Measurements from ENCODE around the gene PHLPP1.

GRCh38 chr18:62935994-62936393, 220.7 kb downstream of the PHLPP1 start:
- no peak for TF ChIP-seq CTCF (IDR thresholded peaks at IDR 0.05; ENCODE audit: insufficient read depth, low read depth, low read length)
- no peak for TF ChIP-seq EZH2 (IDR thresholded peaks at IDR 0.05; ENCODE audit: insufficient read depth, low read length)

Data from astrocyte (in vitro differentiated cells and primary cell).